Esophagus squamous epithelium (tissue), 5 donors: ENCODE measurements around the gene TH. TPM values are rescaled to one million over a fixed set of nuclear protein-coding genes. Genes with fewer than 3 reads are reported as not detected.

ENCODE experiments used
- DNase-seq: peaks from one replicate; lab custom pipeline; 2025; lab: John Stamatoyannopoulos, UW
- H3K27ac ChIP-seq, 4 donors: fragments of 200-600 bp; sonication (generic); one replicate each; pipeline ENCODE4 v1.5.1; 2016 to 2019; ENCODE audit warnings: mild to moderate bottlenecking in 1 of 4
- H3K27me3 ChIP-seq, 4 donors: fragments of 200-600 bp; sonication (generic); 1 replicate in 3 of 4; 2 replicates in 1 of 4; pipeline versions ENCODE4 v1.5.1 to v1.6.0; 2017 to 2021; ENCODE audit warnings: antibody characterized with exemption in 1 of 4
- H3K36me3 ChIP-seq, 3 donors: fragments of 200-600 bp; sonication (generic); one replicate each; pipeline ENCODE4 v1.5.1; 2016 to 2019
- H3K4me1 ChIP-seq, 3 donors: fragments of 200-600 bp; sonication (generic); one replicate each; pipeline ENCODE4 v1.5.1; 2017 to 2019
- H3K4me3 ChIP-seq, 4 donors: fragments of 200-600 bp; sonication (generic); 1 replicate in 3 of 4; 2 replicates in 1 of 4; pipeline ENCODE4 v1.5.1; 2016 to 2019; ENCODE audit warnings: mild to moderate bottlenecking in 2 of 4, moderate library complexity in 1 of 4
- H3K9me3 ChIP-seq, 3 donors: fragments of 200-600 bp; sonication (generic); one replicate each; pipeline ENCODE4 v1.5.1; 2016 to 2019
- CTCF ChIP-seq, 6 experiments: fragments of 450-650 bp in 4 of 6; fragments of 200-600 bp in 2 of 6; sonication (generic) in 2 of 6; IDR thresholded peaks; one replicate each; pipeline ENCODE4 v1.5.1; 2016 to 2019; ENCODE audit warnings: antibody characterized with exemption in 6 of 6, mild to moderate bottlenecking in 4 of 6, moderate library complexity in 4 of 6
- POLR2A ChIP-seq, 4 donors: fragments of 450-650 bp; IDR thresholded peaks; one replicate each; pipeline ENCODE4 v1.6.1; 2017; ENCODE audit warnings: antibody characterized with exemption in 4 of 4, mild to moderate bottlenecking in 4 of 4, moderate library complexity in 3 of 4
- WGBS, 2 donors: methylation state at CpG; one replicate each; pipeline ENCODE4 v1.1.5; 2018; 5-methylcytosine and 5-hydroxymethylcytosine counted together
- intact Hi-C: fragments of 100-400 bp; cut with DNase I; formaldehyde crosslinking; loops from one replicate; pipeline ENCODE4 v1.15.0; 2022
- total RNA-seq, 4 donors: library from RNA; depleted of rRNA; stranded (reverse); fragments of >200 nt; gene quantifications; one replicate each; pipeline ENCODE4 v1.1.0, GENCODE V29; 2016
- donor health status: DM: yes; HTN: yes; CAD: no.

Gene TH
- total RNA-seq, 4 donors from 2014 or later: 0.34 to 0.76 TPM; not detected in 2

GRCh38 chr11:2211113-2211971, 39.7 kb upstream of the TH start:
- H3K27me3 ChIP-seq: peaks cover 0 to 83% (median 0%) of the 10 kb centered on the region in 4 donors
- peaks cover 0 to 32% (median 0%) of the 10 kb centered on the region in 3 donors for H3K4me1 ChIP-seq
- 57 to 92% methylated on average over 2 to 7 of the region's 30 CpGs for WGBS, 2 donors
- H3K27ac ChIP-seq: no peak overlapping the region
- intact Hi-C loops: no loop called here
- H3K4me3 ChIP-seq: no peak overlapping the region
- no peak for TF ChIP-seq POLR2A (IDR thresholded peaks at IDR 0.05)
- TF ChIP-seq CTCF (IDR thresholded peaks at IDR 0.05): no peak
- H3K9me3 ChIP-seq: peaks cover 0 to 5% (median 0%) of the 10 kb centered on the region in 3 donors
- H3K36me3 ChIP-seq: no peaks in the 10 kb centered on the region
- DNase-seq: no peak

- intact Hi-C loops: no loop called here
- TF ChIP-seq POLR2A (IDR thresholded peaks at IDR 0.05): no peak
- Histone ChIP-seq H3K4me1 (peaks cover 0 to 28% (median 0%) of the 10 kb centered on the region in 3 donors), H3K9me3 (peaks cover 0 to 5% (median 0%) of the 10 kb centered on the region in 3 donors), H3K27me3 (peaks cover 0 to 81% (median 0%) of the 10 kb centered on the region in 4 donors), H3K36me3 (no peaks in the 10 kb centered on the region), H3K27ac (no peak overlapping the region), H3K4me3 (no peak overlapping the region)
- WGBS, 2 donors: 58 to 60% methylated on average over 1 to 2 of the region's 16 CpGs
- DNase-seq: no peak
These were observed 38.9 kb upstream of the TH start for GRCh38 chr11:2210366-2211112.

- Histone ChIP-seq H3K36me3 (no peaks in the 10 kb centered on the region), H3K4me1 (peaks cover 0 to 28% (median 0%) of the 10 kb centered on the region in 3 donors), H3K9me3 (peaks cover 0 to 5% (median 0%) of the 10 kb centered on the region in 3 donors), H3K4me3 (no peak overlapping the region), H3K27ac (no peak overlapping the region), H3K27me3 (peaks cover 0 to 78% (median 0%) of the 10 kb centered on the region in 4 donors)
- intact Hi-C loops: no loop called here
- TF ChIP-seq POLR2A (IDR thresholded peaks at IDR 0.05) (no peak), CTCF (IDR thresholded peaks at IDR 0.05) (no peak)
- WGBS, 2 donors: no CpG with 5 or more reads among the region's 12 CpGs
- no peak for DNase-seq
These were observed 38.3 kb upstream of the TH start for GRCh38 chr11:2209900-2210321.

GRCh38 chr11:2209370-2209801, 37.8 kb upstream of the TH start:
- H3K27me3 ChIP-seq: peaks cover 0 to 78% (median 0%) of the 10 kb centered on the region in 4 donors
- H3K27ac ChIP-seq: no peak overlapping the region
- H3K4me1 ChIP-seq: peaks cover 0 to 28% (median 0%) of the 10 kb centered on the region in 3 donors
- intact Hi-C loops: no loop called here
- H3K36me3 ChIP-seq: no peaks in the 10 kb centered on the region
- DNase-seq: no peak
- H3K9me3 ChIP-seq: peaks cover 0 to 5% (median 0%) of the 10 kb centered on the region in 3 donors
- WGBS, 2 donors: 100% methylated on average over 2 of the region's 11 CpGs; no CpG with 5 or more reads in 1 of the 2 donors
- TF ChIP-seq CTCF (IDR thresholded peaks at IDR 0.05) (no peak), POLR2A (IDR thresholded peaks at IDR 0.05) (no peak)
- no peak overlapping the region for H3K4me3 ChIP-seq

- no peak overlapping the region for H3K27ac ChIP-seq
- intact Hi-C loops: no loop called here
- H3K4me1 ChIP-seq: peaks cover 0 to 33% (median 0%) of the 10 kb centered on the region in 3 donors
These were observed 37.2 kb upstream of the TH start for GRCh38 chr11:2208691-2209369.

More at GRCh38 chr11:2208691-2209369, 37.2 kb upstream of the TH start:
- no peak for DNase-seq
- peaks cover 0 to 76% (median 0%) of the 10 kb centered on the region in 4 donors for H3K27me3 ChIP-seq
- peaks cover 0 to 5% (median 0%) of the 10 kb centered on the region in 3 donors for H3K9me3 ChIP-seq
- no peak overlapping the region for H3K4me3 ChIP-seq
- WGBS, 2 donors: 37 to 49% methylated on average over 6 to 9 of the region's 24 CpGs
- no peaks in the 10 kb centered on the region for H3K36me3 ChIP-seq
- TF ChIP-seq POLR2A (IDR thresholded peaks at IDR 0.05) (no peak), CTCF (IDR thresholded peaks at IDR 0.05) (no peak)
